HG02884 (cell line): ENCODE data around the gene GTF2H4.
"Not testable (repeated sequence)": the region's sequence is repeated elsewhere in the genome, so short reads cannot be mapped to it uniquely, and the experiment has no call there.

Experiments used
- ATAC-seq: cut with Tn5 transposase; IDR thresholded peaks from one replicate; pipeline ENCODE4 v1.9.1; 2021; ENCODE audit warnings: mild to moderate bottlenecking, moderate library complexity; ENCODE audit not compliant: unreplicated experiment

Gene GTF2H4

DNA sequence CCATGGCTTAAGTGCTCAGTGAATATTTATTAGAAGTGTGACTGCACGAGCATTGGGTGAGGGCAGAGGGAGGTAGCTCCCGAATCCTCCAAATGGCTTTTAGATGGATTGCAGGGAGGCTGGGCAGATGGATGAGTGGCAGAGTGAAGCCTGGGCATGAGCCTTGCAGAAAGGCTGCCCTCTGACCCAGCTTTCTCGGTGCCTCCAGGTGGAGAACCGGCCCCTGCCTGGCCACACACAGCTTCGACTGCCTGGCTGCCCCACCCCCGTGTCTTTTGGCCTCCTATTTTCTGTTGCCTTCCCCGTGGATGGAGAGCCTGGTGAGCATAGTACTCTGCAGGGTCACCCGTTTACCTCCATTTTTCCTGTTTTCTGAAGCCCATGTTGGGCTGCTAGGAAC lies 9.5 kb downstream of the GTF2H4 start:
- no peak for ATAC-seq

DNA sequence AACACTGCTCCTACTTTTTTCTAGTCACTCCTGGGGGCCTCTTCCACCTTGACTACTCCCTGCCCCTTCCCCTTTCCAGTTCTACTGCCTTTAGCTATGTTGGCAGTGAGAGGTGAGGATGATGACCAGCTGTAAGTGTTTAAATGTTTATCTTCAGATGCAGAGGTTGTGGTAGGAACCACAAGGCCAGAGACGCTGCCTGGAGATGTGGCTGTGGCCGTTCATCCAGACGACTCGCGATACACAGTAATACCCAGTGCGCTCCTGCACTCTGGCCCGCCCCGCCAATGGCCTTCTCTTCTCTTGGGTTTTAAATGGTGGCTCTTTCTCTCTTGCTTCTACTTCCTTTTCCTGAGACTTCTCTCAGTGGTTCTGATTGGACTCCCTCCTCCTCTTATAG lies 10.7 kb downstream of the GTF2H4 start:
- no peak for ATAC-seq

DNA sequence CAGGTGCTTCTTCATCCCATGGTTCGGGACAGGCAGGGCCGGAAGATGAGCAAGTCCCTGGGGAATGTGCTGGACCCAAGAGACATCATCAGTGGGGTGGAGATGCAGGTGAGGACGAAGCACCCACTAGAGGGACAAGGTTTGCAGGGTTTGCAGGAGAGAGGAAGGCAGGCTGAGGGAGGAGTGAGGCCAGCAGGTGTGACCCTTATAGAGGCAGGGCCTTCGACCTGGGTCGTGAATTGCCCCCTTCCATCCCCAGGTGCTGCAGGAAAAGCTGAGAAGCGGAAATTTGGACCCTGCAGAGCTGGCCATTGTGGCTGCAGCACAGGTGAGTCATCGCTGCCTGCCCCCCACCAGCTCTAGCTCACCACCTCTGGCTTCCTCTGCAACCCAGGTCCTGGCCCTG lies 14.4 kb downstream of the GTF2H4 start:
- no peak for ATAC-seq

DNA sequence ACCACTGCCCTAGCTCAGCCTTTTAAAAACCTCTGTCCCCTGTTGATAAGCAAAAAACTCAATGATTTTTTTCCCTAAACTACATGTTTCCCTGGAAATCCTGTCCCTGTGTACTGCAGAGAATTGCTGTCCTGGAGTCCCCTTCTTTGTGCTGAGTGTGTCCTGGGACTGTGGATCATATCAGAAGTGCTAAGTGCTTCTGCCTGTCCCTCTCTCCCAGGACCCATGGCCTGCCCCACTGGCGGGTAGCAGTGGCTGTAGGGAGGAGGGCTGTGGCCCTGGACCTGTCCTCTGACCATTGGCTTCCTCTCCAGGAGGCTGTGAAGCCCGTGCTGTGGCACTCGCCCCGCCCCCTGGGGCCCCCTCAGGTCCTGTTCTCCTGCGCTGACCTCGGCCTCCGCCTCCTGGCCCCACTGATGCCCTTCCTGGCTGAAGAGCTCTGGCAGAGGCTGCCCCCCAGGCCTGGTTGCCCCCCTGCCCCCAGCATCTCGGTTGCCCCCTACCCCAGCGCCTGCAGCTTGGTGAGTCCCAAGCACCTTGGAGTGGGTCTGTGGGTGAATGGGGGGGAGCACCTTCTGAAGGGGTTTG lies 16.1 kb downstream of the GTF2H4 start:
- ATAC-seq, result not testable (repeated sequence)

DNA sequence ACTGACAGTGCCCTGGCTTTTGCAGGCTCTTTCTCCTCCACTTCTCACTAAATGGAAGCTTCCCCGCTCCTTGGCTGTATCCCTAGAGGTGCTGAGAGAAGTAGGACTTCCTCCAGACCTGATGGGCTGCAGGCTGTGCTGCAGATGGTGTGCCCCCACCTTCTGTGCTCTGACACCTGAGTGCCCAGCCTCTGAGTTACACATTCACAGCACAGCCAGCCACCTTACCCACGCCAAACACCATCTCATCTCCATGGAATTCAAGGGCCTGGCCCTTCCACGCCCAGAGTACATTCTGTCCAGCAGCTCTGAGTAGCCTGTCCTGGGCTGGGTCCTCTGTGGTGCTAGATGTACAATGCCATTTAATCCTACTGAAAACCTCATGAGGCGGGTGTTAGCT lies 18.6 kb downstream of the GTF2H4 start:
- ATAC-seq, result no peak

DNA sequence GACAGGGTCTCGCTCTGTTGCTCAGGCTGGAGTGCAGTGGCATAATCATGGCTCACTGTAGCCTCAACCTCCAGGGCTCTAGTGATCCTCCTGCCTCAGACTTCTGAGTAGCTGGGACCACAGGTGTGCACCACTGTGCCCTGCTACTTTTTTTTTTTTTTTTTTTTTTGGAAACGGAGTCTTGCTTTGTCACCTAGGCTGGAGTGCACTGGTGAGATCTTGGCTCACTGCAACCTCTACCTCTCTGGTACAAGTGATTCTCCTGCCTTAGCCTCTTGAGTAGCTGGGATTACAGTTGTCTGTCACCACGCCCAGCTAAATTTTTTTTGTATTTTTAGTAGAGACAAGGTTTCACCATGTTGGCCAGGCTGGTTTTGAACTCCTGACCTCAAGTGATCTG lies 19.1 kb downstream of the GTF2H4 start:
- not testable (repeated sequence) for ATAC-seq

DNA sequence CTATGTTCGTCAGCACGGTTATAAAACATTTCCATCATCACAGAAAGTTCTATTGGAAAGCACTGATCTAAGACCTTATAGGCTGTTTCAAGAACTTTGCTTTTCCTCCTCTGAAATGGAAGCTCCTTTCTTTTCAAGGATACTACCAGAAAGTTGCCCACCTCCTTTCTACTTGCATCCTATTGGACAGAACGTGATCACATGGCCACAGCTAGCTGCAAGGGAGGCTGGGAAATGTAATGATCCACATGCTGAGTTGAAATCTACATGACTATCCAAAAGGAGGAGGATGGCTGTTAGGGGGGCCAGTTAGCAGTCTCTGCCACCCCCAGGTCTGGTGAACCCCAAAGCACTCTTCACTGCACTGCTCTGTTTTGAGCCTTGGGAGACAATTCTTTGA lies 20.7 kb downstream of the GTF2H4 start:
- ATAC-seq, result no peak

DNA sequence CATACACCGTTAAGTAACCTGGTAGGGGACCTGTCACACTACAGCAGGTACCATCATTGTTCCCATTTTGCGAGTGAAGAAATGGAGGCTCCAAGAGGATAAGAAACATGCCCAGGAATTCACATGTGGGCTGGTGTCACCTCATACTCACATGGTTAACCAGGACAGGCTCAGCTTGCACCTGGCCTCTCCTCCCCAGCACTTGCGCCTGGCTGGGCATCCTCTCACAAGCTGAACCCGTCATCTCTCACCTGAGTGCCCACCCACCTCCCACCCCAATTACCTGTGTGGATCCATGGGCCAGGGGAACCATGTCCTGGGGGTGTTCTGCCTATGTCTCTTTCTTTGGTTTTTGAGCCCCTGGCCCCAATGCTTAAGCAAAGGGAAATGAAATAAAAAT lies 22.5 kb downstream of the GTF2H4 start:
- no peak for ATAC-seq

DNA sequence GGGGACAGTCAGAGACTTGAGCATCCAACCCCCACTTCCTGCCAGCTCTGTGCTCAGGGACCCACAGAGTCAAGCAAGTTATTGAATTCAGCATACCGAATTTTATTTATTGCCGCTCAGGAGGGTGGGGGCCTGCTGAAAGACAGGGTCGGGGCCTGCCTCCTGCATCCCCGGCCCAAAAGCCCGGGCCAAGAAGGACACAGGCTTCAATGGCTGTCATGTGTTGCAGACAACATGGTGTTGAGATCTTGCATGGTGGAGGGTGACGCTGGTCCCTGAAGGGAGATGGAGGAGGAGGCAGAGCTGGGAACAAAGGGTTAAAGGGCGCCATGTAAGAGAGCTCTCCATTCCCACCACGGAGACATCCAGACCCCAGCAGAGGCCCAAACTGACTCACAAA lies 23.3 kb downstream of the GTF2H4 start:
- no peak for ATAC-seq

DNA sequence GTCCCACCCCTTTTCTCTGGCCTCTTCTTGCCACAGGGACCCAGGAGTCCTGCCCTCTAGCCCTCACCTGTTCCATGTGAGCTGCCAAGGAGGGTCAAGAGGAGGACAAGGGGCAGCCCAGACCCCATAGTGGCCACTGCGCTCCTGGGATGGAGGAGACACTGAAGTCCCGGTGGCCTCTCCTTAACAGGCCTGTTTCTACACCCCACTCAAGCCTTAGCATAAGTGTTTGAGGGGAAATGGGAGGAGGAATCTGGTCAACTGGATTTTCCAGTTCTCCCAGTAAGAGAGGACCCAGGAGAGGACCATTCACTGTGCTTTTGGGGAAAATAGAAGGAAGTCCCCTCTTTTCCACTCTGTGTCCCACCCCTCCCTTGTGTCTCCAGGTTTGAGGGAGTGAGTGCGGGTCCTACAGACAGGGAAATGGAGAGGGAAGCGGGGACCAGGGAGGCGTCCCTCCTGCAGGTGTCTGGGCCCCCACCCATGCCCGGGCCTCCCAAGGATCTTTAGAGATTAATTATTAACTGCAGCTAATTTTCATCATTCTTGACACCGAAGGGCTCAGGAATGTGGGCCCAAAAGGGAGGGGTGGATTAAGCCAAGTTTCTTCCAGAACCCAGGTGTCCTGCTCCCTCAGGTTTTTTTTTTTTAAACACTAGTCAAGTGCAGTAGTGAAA lies 24.1 kb downstream of the GTF2H4 start, which contains the start of gene SFTA2:
SFTA2 (minus strand) TSS at position 202 of the 677 bp plus-strand sequence; CDS start at position 128, 74 bp downstream.
- no peak for ATAC-seq

DNA sequence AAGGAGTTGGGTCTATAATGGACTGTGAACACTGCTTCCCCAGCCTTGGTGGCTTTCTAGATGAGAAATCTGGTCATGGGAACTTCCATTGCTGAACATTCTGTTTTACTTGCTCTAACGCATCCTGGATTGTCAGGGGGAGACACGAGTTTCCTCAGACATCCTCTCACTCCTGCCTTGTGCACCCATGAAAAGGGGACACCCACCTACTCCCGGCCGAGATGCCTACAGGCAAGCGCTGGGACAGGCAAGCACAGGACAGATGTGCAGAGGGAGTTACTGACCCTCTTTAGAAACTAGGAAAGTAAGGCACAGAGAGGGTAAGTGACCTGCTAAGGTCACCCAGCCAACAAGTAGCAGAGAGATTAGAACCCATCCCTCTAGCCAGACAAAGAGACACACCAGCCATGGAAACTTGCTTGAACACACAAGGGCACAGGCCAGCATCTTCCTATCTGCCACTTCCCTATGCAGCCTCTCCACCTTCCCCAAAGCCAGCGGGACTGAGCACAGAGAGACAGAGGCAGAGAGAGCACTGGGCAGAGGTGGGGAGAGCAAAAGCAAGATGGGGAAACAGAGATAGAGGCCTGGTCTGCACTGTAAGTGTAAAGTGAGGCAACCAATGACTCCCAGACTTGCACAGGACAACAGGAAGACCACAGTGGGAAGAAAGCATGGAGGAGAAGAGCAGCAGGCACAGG lies 24.8 kb downstream of the GTF2H4 start:
- no peak for ATAC-seq

DNA sequence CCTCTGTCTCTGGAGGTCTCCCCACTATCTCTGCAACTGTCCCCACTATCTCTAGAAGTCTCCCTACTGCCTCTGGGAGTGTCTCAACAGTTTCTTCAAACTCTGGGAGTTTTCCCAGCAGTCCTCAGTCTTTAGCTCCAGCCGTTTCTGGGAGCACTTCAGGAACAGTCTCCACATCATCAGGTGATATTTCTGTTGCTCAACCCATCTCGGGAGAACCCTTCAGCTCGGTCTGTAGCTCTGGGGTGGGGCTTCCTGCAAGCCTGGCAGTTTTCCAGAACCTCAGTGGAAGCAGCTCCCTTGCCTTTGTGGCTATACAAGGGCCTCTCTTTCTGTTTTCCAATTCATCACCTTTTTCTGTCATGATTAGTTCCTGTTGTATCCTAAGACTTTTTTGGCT lies 27.0 kb downstream of the GTF2H4 start:
- no peak for ATAC-seq

DNA sequence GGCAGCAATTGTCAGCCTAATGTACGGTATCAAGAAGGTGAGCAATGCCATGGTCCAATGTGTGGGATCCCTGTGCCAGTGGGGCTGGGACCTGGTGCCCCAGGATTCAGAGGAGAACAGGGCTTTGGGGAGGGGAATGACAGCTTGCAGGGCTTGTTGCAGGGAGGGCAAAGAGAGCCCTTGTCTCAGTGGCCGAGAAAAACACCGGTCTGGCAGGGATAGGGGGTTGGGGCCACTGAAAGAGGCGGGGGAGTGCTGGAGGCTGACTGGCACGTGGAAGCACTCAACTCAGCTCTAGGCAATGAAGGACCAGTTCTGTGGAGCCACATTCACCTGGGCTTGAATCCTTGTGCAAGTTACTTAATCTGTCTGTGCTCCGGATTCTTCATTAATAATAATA lies 29.3 kb downstream of the GTF2H4 start:
- ATAC-seq, result no peak

DNA sequence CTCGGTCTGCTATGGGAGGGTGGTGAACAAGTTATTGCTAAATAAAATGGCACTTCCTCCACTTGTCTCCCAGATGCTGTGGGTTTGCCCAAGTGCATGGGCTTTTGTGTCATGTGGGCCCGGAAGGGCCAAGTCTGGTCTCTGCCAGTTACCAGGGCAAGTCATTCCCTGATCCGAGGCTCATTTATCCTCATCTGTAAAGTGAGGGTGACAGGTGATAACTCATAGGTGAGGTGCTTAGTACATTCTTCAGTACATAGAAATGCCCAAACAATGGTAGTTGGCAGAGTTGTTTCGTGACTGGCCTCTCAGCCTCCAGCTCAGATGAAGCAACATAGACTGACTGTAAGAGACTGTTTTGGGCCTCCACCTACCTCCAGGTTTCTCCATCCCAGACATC lies 30.7 kb downstream of the GTF2H4 start:
- no peak for ATAC-seq

DNA sequence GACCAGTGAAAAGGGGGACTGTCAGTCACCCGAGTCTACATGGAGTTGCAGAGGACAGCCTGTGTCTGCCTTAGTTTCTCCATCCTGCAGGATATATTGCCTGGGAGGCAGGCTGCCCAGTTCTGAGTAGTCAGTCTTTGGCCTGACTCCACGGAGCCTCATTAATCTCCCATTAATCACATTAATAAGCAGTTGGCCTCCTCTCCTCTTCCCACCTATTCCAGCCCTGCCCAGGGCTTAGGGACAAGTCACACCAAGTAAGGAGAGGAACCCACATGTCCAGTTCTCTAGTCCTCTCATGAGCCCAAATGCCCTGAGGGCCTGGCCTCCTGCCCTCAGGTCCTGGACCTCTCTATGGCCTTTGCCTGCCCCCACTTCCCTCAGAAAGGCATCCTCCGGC lies 31.5 kb downstream of the GTF2H4 start:
- ATAC-seq, result no peak

DNA sequence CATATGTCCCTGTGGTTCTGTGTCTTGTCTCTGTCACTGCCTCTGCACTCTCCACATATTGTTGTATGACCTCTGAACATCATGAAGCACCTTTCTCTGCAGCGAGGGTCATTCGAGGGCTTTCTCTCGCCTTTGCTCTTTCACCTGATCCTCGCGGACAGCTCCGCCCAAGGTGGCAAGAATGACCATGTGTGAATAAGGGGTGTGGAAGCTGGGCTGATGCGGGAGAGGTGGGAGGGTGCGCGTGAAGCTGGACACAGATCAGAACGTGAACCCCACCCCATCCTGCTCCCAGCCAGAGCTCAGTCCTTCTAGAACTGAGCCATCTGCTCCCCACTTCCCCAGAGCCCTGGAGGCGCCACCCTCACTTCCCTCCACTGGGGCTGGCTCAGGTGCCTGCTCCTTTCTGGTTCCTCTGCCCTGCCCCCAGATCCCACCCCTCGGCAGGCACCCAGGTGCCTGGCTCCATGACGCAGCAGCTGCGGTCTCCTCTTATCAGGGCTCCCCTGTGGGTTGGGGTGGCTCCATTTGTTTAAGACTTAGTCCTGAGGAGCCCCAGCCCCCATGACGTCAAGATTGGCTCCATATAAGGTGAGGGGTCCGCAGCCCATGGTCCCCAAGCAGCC lies 32.5 kb downstream of the GTF2H4 start, which contains the start of gene MUCL3:
MUCL3 (plus strand) TSS at position 613 of the 626 bp plus-strand sequence. CDS start 27 bp downstream, outside the sequence.
- no peak for ATAC-seq

DNA sequence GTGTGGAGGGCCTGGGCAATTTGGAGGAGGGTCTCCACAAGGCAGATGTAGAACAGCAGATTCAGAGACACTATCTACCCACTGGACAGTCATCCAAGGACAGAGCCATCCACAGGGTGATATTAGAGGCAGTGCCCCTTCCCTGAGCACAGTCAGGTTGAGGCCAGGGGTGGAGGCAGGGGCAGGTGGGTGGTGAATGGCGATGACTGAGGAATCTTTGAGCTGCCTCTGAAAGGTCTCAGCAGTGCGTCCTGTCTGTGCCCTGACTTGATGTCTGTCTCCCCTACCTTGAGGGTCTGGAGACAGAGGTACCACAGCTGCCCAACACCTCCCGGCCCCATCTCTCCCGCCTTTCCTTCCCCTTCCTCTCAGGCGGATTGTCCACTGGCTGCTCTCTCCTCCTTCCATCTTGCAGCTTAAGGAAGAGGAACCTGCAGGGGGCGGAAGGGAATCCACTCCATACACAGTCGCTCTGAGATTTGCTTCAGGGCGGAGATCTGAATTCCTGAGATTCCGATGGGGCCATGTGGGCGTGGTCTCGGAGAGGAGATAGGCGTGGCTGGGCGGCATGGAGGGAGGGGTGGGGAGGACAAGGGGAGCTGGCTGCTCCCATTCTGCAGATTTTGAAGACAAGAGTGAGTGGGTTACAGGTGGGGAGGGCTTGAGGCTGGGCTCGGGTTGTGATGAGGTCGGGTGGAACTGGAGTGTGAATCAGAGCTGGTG lies 34.5 kb downstream of the GTF2H4 start:
- ATAC-seq, result no peak

DNA sequence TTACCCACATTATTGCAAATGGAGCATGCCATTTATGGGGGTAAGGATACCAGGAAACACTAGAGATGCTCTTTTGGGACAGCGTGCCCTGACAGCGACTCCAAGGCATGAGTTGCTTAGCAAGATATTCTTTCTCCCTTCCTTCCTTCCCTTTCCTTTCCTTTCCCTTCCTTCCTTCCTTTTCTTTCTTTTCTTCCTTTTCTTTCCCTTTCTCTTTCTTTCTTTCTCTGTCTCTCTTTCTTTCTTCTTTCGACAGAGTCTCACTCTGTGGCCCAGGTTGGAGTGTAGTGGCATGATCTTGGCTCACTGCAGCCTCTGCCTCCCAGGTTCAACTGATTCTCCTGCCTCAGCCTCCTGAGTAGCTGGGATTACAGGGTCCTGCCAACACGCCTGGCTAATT lies 36.0 kb downstream of the GTF2H4 start:
- no peak for ATAC-seq

DNA sequence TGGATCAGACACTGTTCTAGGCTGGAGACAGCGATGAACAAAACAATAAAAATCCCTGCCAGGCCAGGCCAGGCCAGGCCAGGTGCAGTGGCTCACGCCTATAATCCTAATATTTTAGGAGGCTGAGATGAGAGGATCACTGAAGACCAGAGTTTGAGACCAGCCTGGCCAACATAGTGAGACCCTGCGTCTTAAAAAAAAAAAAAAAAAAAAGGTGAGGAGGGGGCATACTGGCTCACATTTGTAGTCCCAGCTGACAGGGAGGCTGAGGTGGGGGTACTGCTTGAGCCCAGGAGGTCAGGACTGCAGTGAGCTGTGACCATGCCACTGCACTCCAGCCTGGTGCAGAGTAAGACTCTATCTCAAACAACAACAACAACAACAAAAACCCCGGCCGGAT lies 37.3 kb downstream of the GTF2H4 start:
- ATAC-seq, result no peak

DNA sequence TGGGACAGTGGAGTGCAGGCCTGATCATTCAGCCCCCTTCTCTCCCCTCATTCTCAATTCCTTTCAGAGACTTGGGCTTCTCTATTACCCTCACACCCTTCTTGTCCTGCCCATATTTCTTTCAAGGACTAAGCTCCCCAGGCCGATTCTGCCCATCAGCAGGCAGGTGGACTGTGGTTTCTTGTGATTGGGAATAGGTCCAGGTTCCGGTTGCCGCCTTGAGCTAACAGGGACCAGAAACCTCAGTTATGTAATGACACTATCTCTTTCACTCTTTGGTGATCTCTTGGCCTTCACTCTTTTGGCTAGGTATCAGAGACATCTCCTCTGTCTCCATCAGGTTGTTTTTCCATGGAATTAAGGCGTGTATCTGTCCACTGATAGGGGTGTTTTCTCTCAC lies 39.2 kb downstream of the GTF2H4 start:
- no peak for ATAC-seq

DNA sequence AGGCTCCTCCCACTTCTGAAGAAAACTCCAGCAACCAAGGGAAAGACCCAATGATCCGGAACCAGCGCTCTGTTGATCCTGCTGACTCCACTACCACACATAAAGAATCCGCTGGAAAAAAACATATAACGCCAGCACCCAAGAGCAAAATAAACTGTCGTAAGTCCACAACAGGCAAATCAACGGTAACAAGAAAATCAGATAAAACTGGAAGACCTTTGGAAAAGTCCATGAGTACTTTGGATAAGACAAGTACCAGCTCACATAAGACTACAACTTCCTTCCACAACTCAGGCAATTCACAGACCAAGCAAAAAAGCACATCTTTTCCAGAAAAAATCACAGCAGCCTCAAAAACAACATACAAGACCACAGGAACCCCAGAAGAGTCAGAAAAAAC lies 40.8 kb downstream of the GTF2H4 start:
- no peak for ATAC-seq
